HUES6 (cell line): ENCODE data around the gene OR1F1.

ENCODE experiments used
- H3K27ac ChIP-seq: 2 replicates; pipeline ENCODE4 v1.7.0; 2013; ENCODE audit warnings: low read depth, mild to moderate bottlenecking, low read length, inconsistent platforms
- H3K27me3 ChIP-seq: 2 replicates; pipeline ENCODE4 v1.6.1; 2013; ENCODE audit warnings: low read length; ENCODE audit not compliant: control insufficient read depth, insufficient read depth
- H3K36me3 ChIP-seq: 2 replicates; pipeline ENCODE4 v1.6.1; 2013; ENCODE audit warnings: low read length; ENCODE audit not compliant: control insufficient read depth, insufficient read depth
- H3K4me1 ChIP-seq: 2 replicates; pipeline ENCODE4 v1.6.1; 2013; ENCODE audit warnings: low read length; ENCODE audit not compliant: control insufficient read depth, insufficient read depth
- H3K4me3 ChIP-seq: 2 replicates; pipeline ENCODE4 v1.5.1; 2013; ENCODE audit warnings: low read depth, low read length
- H3K9ac ChIP-seq: one replicate; pipeline ENCODE4 v1.6.1; 2013; ENCODE audit warnings: mild to moderate bottlenecking, low read length
- H3K9me3 ChIP-seq: 2 replicates; pipeline ENCODE4 v1.6.1; 2013; ENCODE audit warnings: low read depth, low read length; ENCODE audit not compliant: control insufficient read depth, insufficient read depth

OR1F1 gene

GRCh38 chr16:3212567-3212966 lies 24.6 kb downstream of the OR1F1 start:
- H3K4me1 ChIP-seq = no peaks in the 10 kb centered on the region
- peaks cover 27% of the 10 kb centered on the region for H3K9me3 ChIP-seq
- no peak overlapping the region for H3K27ac ChIP-seq
- H3K27me3 ChIP-seq = 0 out of 2 replicates have a peak, but pooled peaks cover 6% of the 10 kb centered on the region
- H3K4me3 ChIP-seq = no peak overlapping the region
- H3K36me3 ChIP-seq = no peaks in the 10 kb centered on the region
- H3K9ac ChIP-seq = no peak overlapping the region

DNA sequence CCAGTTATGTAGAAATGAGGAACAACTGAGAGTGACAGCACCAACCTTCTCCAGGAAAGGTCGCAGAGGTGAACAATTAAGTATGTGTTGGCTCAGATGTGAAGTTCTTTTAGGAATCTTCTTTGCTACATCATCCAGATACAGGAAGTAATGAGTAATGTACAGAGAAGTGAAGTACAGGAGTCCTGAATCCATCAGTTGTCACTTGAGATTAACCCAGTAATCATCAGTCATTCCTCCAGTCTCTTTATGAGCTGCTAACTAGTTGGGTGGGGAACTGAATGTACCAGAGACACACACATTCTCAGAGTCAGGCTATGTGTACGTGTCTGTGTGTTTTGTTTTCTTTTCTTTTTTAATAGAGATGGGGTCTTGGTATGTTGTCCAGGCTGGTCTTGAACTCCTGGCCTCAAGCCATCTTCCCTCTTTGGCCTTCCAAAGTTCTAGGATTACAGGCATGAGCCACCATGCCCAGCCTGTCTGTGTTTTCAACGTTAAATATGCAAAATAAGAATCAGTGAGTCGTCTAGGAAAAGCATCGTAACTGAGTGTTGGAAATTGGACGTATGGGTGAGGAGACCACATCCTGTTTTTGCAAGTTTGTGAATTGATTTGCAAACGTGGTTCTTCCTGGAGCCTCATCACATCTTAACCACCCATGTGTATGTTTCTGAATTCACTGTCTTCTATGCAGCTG lies 27.0 kb downstream of the OR1F1 start:
- H3K36me3 ChIP-seq = no peaks in the 10 kb centered on the region
- no peak overlapping the region for H3K27ac ChIP-seq
- H3K4me3 ChIP-seq = no peak overlapping the region
- H3K4me1 ChIP-seq = no peaks in the 10 kb centered on the region
- H3K9ac ChIP-seq = no peak overlapping the region
- H3K27me3 ChIP-seq = 0 out of 2 replicates have a peak, but pooled peaks cover 6% of the 10 kb centered on the region
- peaks cover 16% of the 10 kb centered on the region; the same call in 1 of the 2 replicates for H3K9me3 ChIP-seq

DNA sequence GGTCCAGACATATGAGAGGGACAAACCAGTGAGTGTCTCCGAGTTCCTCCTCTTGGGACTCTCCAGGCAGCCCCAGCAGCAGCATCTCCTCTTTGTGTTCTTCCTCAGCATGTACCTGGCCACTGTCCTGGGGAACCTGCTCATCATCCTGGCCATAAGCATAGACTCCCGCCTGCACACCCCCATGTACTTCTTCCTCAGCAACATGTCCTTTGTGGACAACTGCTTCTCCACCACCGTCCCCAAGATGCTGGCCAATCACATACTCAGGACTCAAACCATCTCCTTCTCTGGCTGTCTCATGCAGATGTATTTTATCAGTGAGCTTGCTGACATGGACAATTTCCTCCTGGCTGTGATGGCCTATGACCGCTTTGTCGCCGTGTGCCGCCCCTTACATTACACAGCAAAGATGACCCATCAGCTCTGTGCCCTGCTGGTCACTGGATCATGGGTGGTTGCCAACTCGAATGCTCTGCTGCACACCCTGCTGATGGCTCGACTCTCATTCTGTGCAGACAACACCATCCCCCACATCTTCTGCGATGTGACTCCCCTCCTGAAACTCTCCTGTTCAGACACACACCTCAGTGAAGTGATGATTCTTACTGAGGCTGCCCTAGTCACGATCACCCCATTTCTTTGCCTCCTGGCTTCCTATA lies 27.7 kb downstream of the OR1F1 start:
- H3K4me3 ChIP-seq = no peak overlapping the region
- no peaks in the 10 kb centered on the region for H3K36me3 ChIP-seq
- no peak overlapping the region for H3K27ac ChIP-seq
- H3K9me3 ChIP-seq = peaks cover 16% of the 10 kb centered on the region; the same call in 1 of the 2 replicates
- H3K9ac ChIP-seq = no peak overlapping the region
- no peaks in the 10 kb centered on the region for H3K4me1 ChIP-seq
- 0 out of 2 replicates have a peak, but pooled peaks cover 6% of the 10 kb centered on the region for H3K27me3 ChIP-seq

- Histone ChIP-seq H3K27me3 (0 out of 2 replicates have a peak, but pooled peaks cover 6% of the 10 kb centered on the region), H3K4me1 (no peaks in the 10 kb centered on the region), H3K9ac (no peak overlapping the region), H3K9me3 (peaks cover 22% of the 10 kb centered on the region), H3K4me3 (no peak overlapping the region), H3K27ac (no peak overlapping the region), H3K36me3 (no peaks in the 10 kb centered on the region)
Observed at GRCh38 chr16:3216263-3216640, 28.2 kb downstream of the OR1F1 start.

DNA sequence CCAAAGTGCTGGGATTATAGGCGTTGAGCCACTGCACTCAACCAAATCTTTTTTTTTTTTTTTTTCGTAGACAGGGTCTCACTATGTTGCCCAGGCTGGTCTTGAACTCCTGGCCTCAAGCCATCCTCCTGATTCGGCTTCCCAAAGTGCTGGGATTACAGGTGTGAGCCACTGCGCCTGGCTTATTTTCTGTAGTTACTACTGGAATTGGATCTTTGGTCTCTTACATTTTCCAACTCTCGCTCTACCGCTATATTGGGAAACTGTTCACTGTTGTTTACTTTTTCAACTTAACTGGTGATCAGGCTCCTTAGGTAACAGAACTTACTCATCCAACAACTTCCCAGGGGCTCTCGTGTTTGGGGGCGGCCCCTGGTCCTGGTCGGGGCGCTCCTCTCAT lies 32.8 kb downstream of the OR1F1 start:
- no peaks in the 10 kb centered on the region for H3K4me1 ChIP-seq
- no peak overlapping the region for H3K27ac ChIP-seq
- H3K9ac ChIP-seq = no peak overlapping the region
- H3K36me3 ChIP-seq = peaks cover 34% of the 10 kb centered on the region
- peaks cover 54% of the 10 kb centered on the region for H3K9me3 ChIP-seq
- H3K4me3 ChIP-seq = no peak overlapping the region
- no peaks in the 10 kb centered on the region for H3K27me3 ChIP-seq

DNA sequence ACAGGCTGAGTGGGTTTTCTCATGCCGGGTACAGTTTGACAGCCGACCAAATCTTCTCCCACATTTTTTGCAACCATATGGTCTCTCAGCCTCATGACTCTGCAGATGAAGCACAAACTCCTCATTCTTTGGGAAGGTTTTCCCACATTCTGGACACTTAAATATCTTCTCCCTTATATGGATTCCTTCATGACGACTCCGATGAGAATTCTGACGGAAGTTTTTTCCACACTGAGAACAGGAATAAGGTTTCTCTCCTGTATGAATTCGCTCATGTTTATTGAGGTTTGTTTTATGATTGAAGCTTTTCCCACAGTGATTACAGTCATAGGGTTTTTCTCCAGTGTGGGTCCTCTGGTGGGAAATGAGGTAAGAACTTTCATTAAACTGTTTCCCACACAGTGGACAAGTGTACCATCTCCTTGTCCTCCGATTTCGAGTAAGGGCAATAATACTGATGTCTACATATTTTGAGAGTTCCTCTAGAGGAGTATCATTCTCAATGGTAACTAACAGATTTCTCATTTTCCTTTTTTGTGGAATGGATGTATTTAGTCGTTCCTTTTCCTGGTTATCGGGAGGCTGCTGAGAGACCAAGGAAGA lies 36.0 kb downstream of the OR1F1 start:
- H3K27me3 ChIP-seq = no peaks in the 10 kb centered on the region
- H3K36me3 ChIP-seq = peaks cover 61% of the 10 kb centered on the region
- no peak overlapping the region for H3K27ac ChIP-seq
- H3K4me3 ChIP-seq = no peak overlapping the region
- H3K4me1 ChIP-seq = no peaks in the 10 kb centered on the region
- no peak overlapping the region for H3K9ac ChIP-seq
- peaks cover 62% of the 10 kb centered on the region for H3K9me3 ChIP-seq

DNA sequence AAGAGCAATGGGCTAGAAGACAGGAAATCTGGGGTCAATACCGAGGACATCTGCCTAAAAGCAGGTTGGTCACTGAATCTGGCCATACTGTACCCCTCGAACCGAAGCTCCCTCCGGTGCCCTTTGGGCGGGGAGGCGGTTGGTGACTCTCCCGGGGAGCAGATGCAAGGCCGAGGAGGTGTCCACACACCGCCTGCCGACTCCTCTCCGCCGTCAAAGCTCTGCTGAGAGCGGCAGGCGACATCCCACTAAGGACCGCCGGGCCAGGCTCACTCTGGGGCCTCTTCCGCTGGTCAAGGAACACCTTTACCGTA lies 46.5 kb downstream of the OR1F1 start:
- Histone ChIP-seq H3K27ac (peak overlapping the region; percentile 73; the same call in 1 of the 2 replicates), H3K36me3 (peaks cover 42% of the 10 kb centered on the region), H3K4me1 (no peaks in the 10 kb centered on the region), H3K9me3 (peaks cover 26% of the 10 kb centered on the region), H3K4me3 (peak overlapping the region; percentile 93), H3K9ac (peak overlapping the region; percentile 89), H3K27me3 (no peaks in the 10 kb centered on the region)

DNA sequence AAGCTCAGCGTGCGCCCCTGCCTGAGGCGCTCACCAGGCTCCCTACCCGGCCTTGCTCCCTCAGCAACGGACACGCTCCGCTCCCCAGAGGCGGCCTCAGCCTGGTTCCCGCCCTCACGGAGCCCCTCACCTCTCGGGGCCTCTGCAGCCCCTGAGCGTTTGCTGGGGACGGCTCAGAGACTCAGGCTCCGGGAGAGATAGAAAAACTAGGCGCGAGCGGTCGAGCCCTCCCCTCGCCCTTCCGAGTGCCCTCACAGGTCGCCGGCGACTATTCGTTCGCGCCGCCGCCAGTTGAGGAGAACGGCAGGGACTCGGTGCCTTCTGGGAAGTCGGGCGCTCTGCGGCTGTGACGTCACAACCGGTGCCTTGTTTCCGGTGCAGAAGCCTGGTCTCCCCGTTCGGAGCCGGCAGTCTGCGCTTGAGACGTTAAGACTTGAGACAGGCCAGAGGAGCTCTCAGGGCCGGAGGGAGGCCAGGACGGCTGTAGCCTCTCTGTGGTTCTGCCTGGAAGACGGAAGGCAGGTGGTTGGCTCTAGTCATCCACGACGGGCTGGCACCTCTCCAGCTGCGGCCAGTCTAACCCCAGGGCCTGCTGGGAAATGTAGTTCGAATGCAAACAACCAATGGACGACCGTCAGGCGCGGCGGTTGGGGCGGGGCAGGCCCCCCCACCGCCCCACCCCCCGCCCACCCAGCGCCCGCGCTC lies 47.0 kb downstream of the OR1F1 start, which contains the start of gene ZNF200:
TSS of gene ZNF200 (minus strand) at position 302 of the 705 bp plus-strand sequence. CDS start 1,403 bp downstream, outside the sequence.
- Histone ChIP-seq H3K9ac (peak within 1 kb of the TSS; percentile 89), H3K9me3 (peaks cover 22% of the 10 kb centered on the region), H3K27ac (peak within 1 kb of the TSS; percentile 73; the same call in 1 of the 2 replicates), H3K4me1 (no peaks in the 10 kb centered on the region), H3K36me3 (peaks cover 37% of the 10 kb centered on the region), H3K4me3 (peak within 1 kb of the TSS; percentile 93), H3K27me3 (no peaks in the 10 kb centered on the region)

GRCh38 chr16:3235856-3236669 lies 48.1 kb downstream of the OR1F1 start:
- H3K27me3 ChIP-seq = no peaks in the 10 kb centered on the region
- peaks cover 26% of the 10 kb centered on the region for H3K36me3 ChIP-seq
- H3K4me1 ChIP-seq = no peaks in the 10 kb centered on the region
- H3K27ac ChIP-seq = no peak overlapping the region
- peaks cover 13% of the 10 kb centered on the region for H3K9me3 ChIP-seq
- no peak overlapping the region for H3K9ac ChIP-seq
- no peak overlapping the region for H3K4me3 ChIP-seq

GRCh38 chr16:3241761-3242160 lies 53.8 kb downstream of the OR1F1 start:
- Histone ChIP-seq H3K27ac (no peak overlapping the region), H3K9me3 (peaks cover 14% of the 10 kb centered on the region; the same call in 1 of the 2 replicates), H3K4me1 (no peaks in the 10 kb centered on the region), H3K36me3 (no peaks in the 10 kb centered on the region), H3K27me3 (no peaks in the 10 kb centered on the region), H3K4me3 (no peak overlapping the region), H3K9ac (no peak overlapping the region)
